Neural progenitor cell (in vitro differentiated cells): Measurements from ENCODE around the gene LAMA2.

ENCODE experiments used
- CTCF ChIP-seq: fragments of 200-600 bp; sonication (generic); IDR thresholded peaks from 2 replicates; pipeline ENCODE4 v1.5.1; 2017; ENCODE audit warnings: antibody characterized with exemption, mild to moderate bottlenecking
- EZH2 ChIP-seq: fragments of 200-600 bp; sonication (generic); IDR thresholded peaks from 2 replicates; pipeline ENCODE4 v1.6.1; 2017; ENCODE audit warnings: antibody characterized with exemption, mild to moderate bottlenecking, moderate library complexity

GRCh38 chr6:129359811-129360681, 477.1 kb downstream of the LAMA2 start:
- TF ChIP-seq CTCF = no peak
- TF ChIP-seq EZH2 = no peak
